Activated CD8-positive, alpha-beta T cell treated with anti-CD3 and anti-CD28 coated beads, Interleukin-2, amount 10 ng/mL, durations not matched to agents 7 days and 5 days (primary cell): ENCODE data around the gene TSPAN11. TPM values are rescaled to one million over a fixed set of nuclear protein-coding genes. Genes with fewer than 3 reads are reported as not detected.

Experiments
- ATAC-seq: fragments of 150-1000 bp; cut with Tn5 transposase; one replicate; pipeline ENCODE4 v1.10.0; 2021; ENCODE audit warnings: moderate library complexity
- CTCF ChIA-PET: fragments of 350-600 bp; sonication (Branson Sonifier 250); formaldehyde crosslinking; loops from one replicate; lab custom pipeline; 2021; ENCODE audit warnings: antibody characterized with exemption; lab: Charles Lee
- POLR2A ChIA-PET: fragments of 350-600 bp; sonication (Branson Sonifier 250); formaldehyde crosslinking; loops from one replicate; lab custom pipeline; 2021; ENCODE audit warnings: antibody characterized with exemption; lab: Charles Lee
- DNase-seq: peaks from one replicate; pipeline ENCODE4 v3.0.0-alpha.2; 2020
- H3K27ac Mint-ChIP-seq: one replicate; pipeline ENCODE4 v1.8.0; 2021; ENCODE audit warnings: mild to moderate bottlenecking, mixed read lengths
- H3K27me3 Mint-ChIP-seq: one replicate; pipeline ENCODE4 v1.8.0; 2021; ENCODE audit warnings: low read depth, mixed read lengths
- H3K36me3 Mint-ChIP-seq: one replicate; pipeline ENCODE4 v1.8.0; 2021; ENCODE audit warnings: low read depth, mixed read lengths
- H3K4me1 Mint-ChIP-seq: one replicate; pipeline ENCODE4 v1.8.0; 2021; ENCODE audit warnings: low read depth, mixed read lengths
- H3K4me3 Mint-ChIP-seq: one replicate; pipeline ENCODE4 v1.8.0; 2021; ENCODE audit warnings: mild to moderate bottlenecking, mixed read lengths
- H3K9me3 Mint-ChIP-seq: one replicate; pipeline ENCODE4 v1.8.0; 2022; ENCODE audit warnings: mixed read lengths; ENCODE audit not compliant: insufficient read depth
- total RNA-seq, 2 experiments: library from RNA; stranded (reverse); gene quantifications; one replicate each; pipeline ENCODE4 v1.2.3, GENCODE V29; 2021

TSPAN11 gene
- total RNA-seq, 2 experiments from 2014 or later = not detected

DNA sequence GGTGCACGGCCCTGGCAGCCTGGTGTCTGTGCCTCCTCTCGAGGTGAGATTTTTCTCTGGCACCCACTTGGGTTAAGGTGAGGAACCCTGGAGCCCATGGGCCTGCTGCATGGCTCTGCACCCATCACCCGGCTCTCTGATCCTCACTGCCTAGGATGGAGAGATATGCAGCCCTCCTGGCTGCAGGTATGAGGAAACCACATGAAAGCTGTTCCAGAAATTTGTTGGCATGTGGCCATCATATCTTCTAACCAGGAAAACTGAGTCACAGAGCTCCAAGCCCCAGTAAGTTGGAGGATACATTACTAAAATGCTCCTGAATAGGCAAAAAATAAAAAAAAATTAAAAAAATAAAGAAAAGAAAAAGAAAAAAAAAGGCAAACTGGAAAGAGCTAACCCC, 107.8 kb downstream of the TSPAN11 start:
- H3K27me3 Mint-ChIP-seq = peaks cover 4% of the 10 kb centered on the region
- DNase-seq = no peak
- ChIA-PET CTCF (no interaction called here), POLR2A (no interaction called here)
- no peak for ATAC-seq
- peaks cover 3% of the 10 kb centered on the region for H3K4me1 Mint-ChIP-seq
- H3K9me3 Mint-ChIP-seq = no peaks in the 10 kb centered on the region
- H3K27ac Mint-ChIP-seq = no peak overlapping the region
- H3K4me3 Mint-ChIP-seq = no peak overlapping the region
- H3K36me3 Mint-ChIP-seq = no peaks in the 10 kb centered on the region

DNA sequence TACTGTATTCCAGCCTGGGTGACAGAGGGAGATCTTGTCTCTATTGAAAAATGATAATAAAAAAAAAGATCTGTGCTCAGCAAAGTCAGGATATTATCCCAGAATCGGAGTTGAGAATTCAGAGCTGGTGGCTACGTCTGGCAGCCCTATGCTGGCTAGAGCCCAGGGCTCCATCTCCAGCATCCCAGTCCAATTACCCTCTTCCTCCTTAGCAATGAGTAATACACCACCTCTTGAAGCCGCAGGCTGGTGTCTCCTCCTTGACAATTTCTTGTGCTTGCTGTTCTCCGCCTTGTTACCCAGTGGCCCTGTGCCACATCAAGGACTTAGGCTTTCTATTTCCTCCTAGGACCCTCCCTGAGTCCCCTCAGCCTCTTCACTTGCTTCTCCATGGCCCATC, 108.7 kb downstream of the TSPAN11 start:
- Mint-ChIP-seq H3K27ac (no peak overlapping the region), H3K4me1 (peaks cover 3% of the 10 kb centered on the region), H3K36me3 (no peaks in the 10 kb centered on the region), H3K9me3 (no peaks in the 10 kb centered on the region), H3K4me3 (no peak overlapping the region), H3K27me3 (peaks cover 4% of the 10 kb centered on the region)
- POLR2A ChIA-PET = interaction anchor here (0.6 kb wide), 1 partner anchor 289 kb away, joined by 3 read pairs; no protein-coding TSS in a partner anchor
- no peak for ATAC-seq
- CTCF ChIA-PET = no interaction called here
- no peak for DNase-seq

DNA sequence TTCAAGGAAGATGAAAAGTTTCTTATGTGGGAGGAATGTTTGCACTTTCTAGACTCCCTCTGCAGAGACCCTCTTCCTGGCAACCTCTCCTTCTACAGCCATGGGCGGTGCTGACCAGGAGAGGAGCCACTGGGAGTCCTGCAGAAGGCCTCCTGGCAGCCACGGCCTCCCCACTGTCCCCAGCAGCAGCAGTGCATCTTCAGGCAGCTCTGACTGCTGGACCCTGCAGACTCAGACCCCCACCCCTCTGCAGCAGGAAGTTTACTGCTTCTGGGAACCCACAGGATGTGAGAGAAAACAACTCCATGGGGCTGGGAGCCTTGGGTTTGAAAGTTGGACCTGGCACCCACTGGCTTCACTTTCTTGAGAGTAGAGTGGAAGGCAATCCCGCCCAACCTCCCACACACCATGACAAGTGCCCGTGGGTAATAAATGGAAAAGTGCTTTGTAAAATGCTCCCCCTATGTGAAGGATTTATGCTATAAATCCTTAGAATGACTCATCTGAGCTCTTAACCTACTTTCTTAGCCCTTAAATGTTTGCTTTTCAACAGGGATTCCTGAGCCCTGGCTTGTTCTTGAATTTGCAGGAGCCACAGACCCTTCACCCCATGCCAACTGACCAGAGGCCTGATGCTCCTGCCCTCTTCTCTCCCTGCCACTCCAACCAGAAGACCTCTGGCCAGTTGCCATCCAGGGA, 109.6 kb downstream of the TSPAN11 start:
- Mint-ChIP-seq H3K27ac (no peak overlapping the region), H3K9me3 (no peaks in the 10 kb centered on the region), H3K36me3 (no peaks in the 10 kb centered on the region), H3K27me3 (peaks cover 4% of the 10 kb centered on the region), H3K4me3 (no peak overlapping the region), H3K4me1 (peaks cover 3% of the 10 kb centered on the region)
- DNase-seq (no peak), ATAC-seq (no peak)
- CTCF ChIA-PET = no interaction called here
- POLR2A ChIA-PET = no interaction called here

DNA sequence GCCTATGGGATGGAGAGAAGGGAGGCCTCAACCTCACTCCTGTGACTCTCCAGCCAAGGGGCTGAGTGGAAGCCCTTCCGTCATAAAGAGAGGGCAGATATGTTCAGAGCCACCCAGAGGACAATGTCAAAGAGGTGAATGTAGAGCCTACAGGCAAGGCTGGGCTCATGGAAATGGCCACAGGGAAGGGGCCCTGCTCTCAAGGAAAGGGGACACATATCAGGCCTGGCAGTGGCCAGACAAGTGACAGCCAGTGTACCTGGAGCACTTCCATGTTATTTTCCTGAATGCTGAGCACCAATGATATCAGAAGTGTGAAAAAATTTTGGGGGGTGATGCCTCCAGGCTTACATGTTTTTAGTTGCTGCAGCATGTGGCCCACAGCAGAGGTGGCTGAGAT, 110.5 kb downstream of the TSPAN11 start:
- ChIA-PET CTCF (no interaction called here), POLR2A (no interaction called here)
- DNase-seq = no peak
- Mint-ChIP-seq H3K4me1 (peaks cover 3% of the 10 kb centered on the region), H3K9me3 (no peaks in the 10 kb centered on the region), H3K27ac (no peak overlapping the region), H3K36me3 (no peaks in the 10 kb centered on the region), H3K27me3 (peaks cover 4% of the 10 kb centered on the region), H3K4me3 (no peak overlapping the region)
- ATAC-seq = no peak

DNA sequence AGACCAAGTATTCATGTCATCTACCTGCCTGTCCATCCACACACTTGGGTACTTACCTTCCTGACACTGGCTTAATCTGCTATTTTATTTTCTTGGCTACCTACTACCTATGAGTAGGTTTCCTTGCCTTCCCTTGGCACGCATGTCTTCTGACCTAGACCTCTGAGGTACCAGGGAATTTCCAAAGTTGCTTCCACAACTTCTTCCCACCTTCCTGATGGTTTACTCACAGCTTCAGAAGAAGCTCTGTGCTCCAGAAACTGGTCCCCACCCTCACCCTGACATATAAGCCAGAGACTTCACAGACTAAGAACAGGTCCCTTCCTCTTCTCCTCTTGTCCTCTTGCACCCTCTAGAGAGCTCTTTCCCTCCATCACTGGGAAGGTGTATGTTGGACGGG, 111.4 kb downstream of the TSPAN11 start:
- no peak overlapping the region for H3K4me3 Mint-ChIP-seq
- CTCF ChIA-PET = no interaction called here
- no peak overlapping the region for H3K27ac Mint-ChIP-seq
- no peaks in the 10 kb centered on the region for H3K36me3 Mint-ChIP-seq
- no peaks in the 10 kb centered on the region for H3K9me3 Mint-ChIP-seq
- no peak for ATAC-seq
- POLR2A ChIA-PET = no interaction called here
- H3K4me1 Mint-ChIP-seq = peaks cover 3% of the 10 kb centered on the region
- H3K27me3 Mint-ChIP-seq = peaks cover 5% of the 10 kb centered on the region
- DNase-seq = no peak

DNA sequence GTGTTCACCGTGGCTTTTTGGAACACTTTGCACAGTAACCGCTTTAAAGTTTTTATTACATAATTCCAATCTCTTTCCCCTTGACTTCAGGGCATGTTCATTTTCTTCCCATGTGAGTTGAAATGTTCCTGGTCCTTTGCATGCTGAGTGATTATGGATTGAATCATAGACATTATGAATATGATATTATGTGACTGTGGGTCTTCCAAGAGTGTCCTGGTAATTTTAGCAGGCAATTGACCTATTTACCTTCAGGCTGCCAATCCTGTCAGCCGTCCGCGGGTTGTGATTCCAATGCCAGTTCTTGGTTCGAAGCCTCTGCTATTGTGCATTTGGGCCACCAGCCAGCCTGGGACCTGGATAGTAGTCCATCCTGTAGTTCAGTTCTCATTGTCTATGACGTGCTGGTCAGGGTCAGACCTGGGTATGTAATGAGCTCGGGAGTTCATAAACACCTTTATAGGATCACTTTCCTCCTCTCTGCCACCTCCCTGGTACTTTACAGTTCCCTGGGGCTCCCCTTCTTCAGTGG, 114.6 kb downstream of the TSPAN11 start:
- no peak overlapping the region for H3K4me3 Mint-ChIP-seq
- POLR2A ChIA-PET = no interaction called here
- H3K9me3 Mint-ChIP-seq = no peaks in the 10 kb centered on the region
- peaks cover 12% of the 10 kb centered on the region for H3K27me3 Mint-ChIP-seq
- ATAC-seq (no peak), DNase-seq (no peak)
- CTCF ChIA-PET = no interaction called here
- H3K4me1 Mint-ChIP-seq = peaks cover 3% of the 10 kb centered on the region
- no peak overlapping the region for H3K27ac Mint-ChIP-seq
- H3K36me3 Mint-ChIP-seq = no peaks in the 10 kb centered on the region

Other genes with a start within 250 kb of the TSPAN11 start
- gene IPO8, start 230.9 kb upstream of the TSPAN11 start, total RNA-seq = 10 to 100 TPM; 50.8 to 52.2 TPM
- 10 to 100 TPM in 1 of 2 experiments, 1 to 10 TPM in 1; 8.9 to 10.7 TPM for gene CAPRIN2, start 171.8 kb upstream of the TSPAN11 start, total RNA-seq
- 100 to 1,000 TPM; 184 to 193 TPM for gene DDX11, start 147.1 kb downstream of the TSPAN11 start, total RNA-seq